PFSK-1 (cell line): ENCODE measurements around the gene DRG2.

Experiments used
- POLR2AphosphoS5 ChIP-seq: IDR thresholded peaks from 2 replicates; pipeline ENCODE4 v1.6.1; 2012; ENCODE audit warnings: low read depth, mild to moderate bottlenecking, control low read depth, low read length, moderate library complexity
- REST ChIP-seq, 2 experiments: IDR thresholded peaks; 2 replicates each; pipeline versions ENCODE4 v1.6.1 to v1.8.0; 2011 to 2012; ENCODE audit warnings: low read depth in 2 of 2, low read length in 2 of 2, control low read depth in 1 of 2, inconsistent platforms in 1 of 2, mild to moderate bottlenecking in 1 of 2, moderate library complexity in 1 of 2; ENCODE audit not compliant: insufficient read depth in 1 of 2
- TAF1 ChIP-seq: IDR thresholded peaks from 2 replicates; pipeline ENCODE4 v1.6.1; 2012; ENCODE audit warnings: low read length, control low read depth, borderline replicate concordance; ENCODE audit not compliant: insufficient read depth

- no peak for TF ChIP-seq REST (IDR thresholded peaks at IDR 0.05; ENCODE audit: insufficient read depth in 1 of 2, low read depth in 2 of 2, low read length in 2 of 2)
- TF ChIP-seq POLR2AphosphoS5 = no peak; the same call in 1 of the 2 replicates
- TF ChIP-seq TAF1 = no peak
Observed at GRCh38 chr17:18108401-18109312, 20.9 kb downstream of the DRG2 start, which contains the start of gene MYO15A.
